B cell (primary cell): Measurements from ENCODE around the gene METTL21C. TPM values are rescaled to one million over a fixed set of nuclear protein-coding genes. Genes with fewer than 3 reads are reported as not detected.

ENCODE experiments used
- ATAC-seq: fragments of 200-7000 bp; cut with Tn5 transposase; one replicate; pipeline ENCODE4 v1.10.0; 2021; ENCODE audit warnings: low read depth, mild to moderate bottlenecking, moderate number of reproducible peaks, moderate library complexity
- CTCF ChIA-PET: fragments of 350-600 bp; sonication (Branson Sonifier 250); formaldehyde crosslinking; loops from one replicate; lab custom pipeline; 2021; ENCODE audit warnings: antibody characterized with exemption, inconsistent platforms; lab: Charles Lee
- POLR2A ChIA-PET: fragments of 350-600 bp; sonication (Branson Sonifier 250); formaldehyde crosslinking; loops from one replicate; lab custom pipeline; 2021; ENCODE audit warnings: antibody characterized with exemption; lab: Charles Lee
- DNase-seq: peaks from one replicate; pipeline ENCODE4 v3.0.0; 2013
- H2AFZ ChIP-seq: 2 replicates; pipeline ENCODE4 v1.6.1; 2012; ENCODE audit warnings: mild to moderate bottlenecking, low read depth, low read length; ENCODE audit not compliant: insufficient read depth, poor library complexity, severe bottlenecking
- H3K27ac ChIP-seq, 2 donors: 1 replicate in 1 of 2; 2 replicates in 1 of 2; pipeline ENCODE4 v1.5.1; 2012 to 2013; ENCODE audit warnings: low read length in 2 of 2, mild to moderate bottlenecking in 2 of 2, moderate library complexity in 1 of 2
- H3K27me3 ChIP-seq, 4 experiments: fragments of 200-600 bp in 1 of 4; sonication (generic) in 1 of 4; replicated peaks in 1 of 4; 1 replicate in 2 of 4; 2 replicates in 2 of 4; pipeline versions ENCODE4 v1.6.1 to v1.7.0; 2013 to 2016; ENCODE audit warnings: low read length in 3 of 4, mild to moderate bottlenecking in 2 of 4, mixed read lengths in 1 of 4, moderate library complexity in 1 of 4; ENCODE audit not compliant: insufficient read depth in 4 of 4, control insufficient read depth in 3 of 4; ENCODE audit errors: control extremely low read depth in 1 of 4
- H3K36me3 ChIP-seq, 2 experiments: replicated peaks in 1 of 2; 1 replicate in 1 of 2; 2 replicates in 1 of 2; pipeline versions ENCODE4 v1.6.1 to v1.7.1; 2013; ENCODE audit warnings: low read length in 1 of 2; ENCODE audit not compliant: insufficient read depth in 2 of 2, control insufficient read depth in 1 of 2; ENCODE audit errors: control extremely low read depth in 1 of 2, extremely low read depth in 1 of 2
- H3K4me1 ChIP-seq, 2 donors: fragments of 200-600 bp in 1 of 2; sonication (generic) in 1 of 2; 1 replicate in 1 of 2; 2 replicates in 1 of 2; pipeline versions ENCODE4 v1.5.1 to v1.6.1; 2013 to 2017; ENCODE audit warnings: low read length in 2 of 2; ENCODE audit not compliant: control insufficient read depth in 2 of 2, insufficient read depth in 2 of 2
- H3K4me2 ChIP-seq: replicated peaks from 2 replicates; pipeline ENCODE3; 2012; ENCODE audit warnings: mild to moderate bottlenecking, low read depth, low read length; ENCODE audit not compliant: poor library complexity, severe bottlenecking
- H3K4me3 ChIP-seq, 5 experiments: fragments of 200-600 bp in 1 of 5; sonication (generic) in 1 of 5; 1 replicate in 3 of 5; 2 replicates in 2 of 5; pipeline versions ENCODE4 v1.5.1 to v1.7.0; 2011 to 2016; ENCODE audit warnings: low read length in 4 of 5, mild to moderate bottlenecking in 4 of 5, low read depth in 2 of 5, control low read depth in 1 of 5, moderate library complexity in 1 of 5; ENCODE audit not compliant: insufficient read depth in 1 of 5; ENCODE audit errors: control extremely low read depth in 1 of 5, extremely low read depth in 1 of 5
- H3K79me2 ChIP-seq: fragments of 200-600 bp; sonication (generic); one replicate; pipeline ENCODE4 v1.6.0; 2016; ENCODE audit warnings: low read length; ENCODE audit not compliant: control insufficient read depth, insufficient read depth
- H3K9ac ChIP-seq: fragments of 200-600 bp; sonication (generic); 2 replicates; pipeline ENCODE4 v1.6.1; 2017; ENCODE audit warnings: mild to moderate bottlenecking, low read length, moderate library complexity
- H3K9me3 ChIP-seq, 3 donors: one replicate each; pipeline versions ENCODE4 v1.6.1 to v1.7.1; 2013; ENCODE audit warnings: low read length in 2 of 3; ENCODE audit not compliant: control insufficient read depth in 2 of 3, insufficient read depth in 1 of 3; ENCODE audit errors: control extremely low read depth in 1 of 3
- H4K20me1 ChIP-seq: 2 replicates; pipeline ENCODE4 v1.6.0; 2012; ENCODE audit warnings: mild to moderate bottlenecking, low read length; ENCODE audit not compliant: insufficient read depth, control insufficient read depth, poor library complexity, severe bottlenecking
- H3K27ac Mint-ChIP-seq: one replicate; pipeline ENCODE4 v1.8.0; 2021; ENCODE audit warnings: mixed read lengths
- H3K27me3 Mint-ChIP-seq: one replicate; pipeline ENCODE4 v1.8.0; 2021; ENCODE audit warnings: mixed read lengths
- H3K4me1 Mint-ChIP-seq: one replicate; pipeline ENCODE4 v1.8.0; 2021; ENCODE audit warnings: mixed read lengths
- H3K4me3 Mint-ChIP-seq: one replicate; pipeline ENCODE4 v1.8.0; 2021; ENCODE audit warnings: mixed read lengths
- H3K9me3 Mint-ChIP-seq: one replicate; pipeline ENCODE4 v1.8.0; 2022; ENCODE audit warnings: mixed read lengths; ENCODE audit not compliant: insufficient read depth
- EZH2 ChIP-seq: IDR thresholded peaks from 2 replicates; pipeline ENCODE4 v1.6.1; 2012; ENCODE audit warnings: borderline replicate concordance, low read depth, mild to moderate bottlenecking, moderate library complexity, low read length; ENCODE audit not compliant: insufficient read depth, poor library complexity, severe bottlenecking
- WGBS: methylation state at CpG from one replicate; pipeline ENCODE4 v1.1.5; 2013; ENCODE audit warnings: missing lambda C conversion rate; ENCODE audit not compliant: insufficient coverage; 5-methylcytosine and 5-hydroxymethylcytosine counted together
- intact Hi-C: fragments of 100-400 bp; cut with micrococcal nuclease; formaldehyde crosslinking; loops from one replicate; pipeline ENCODE4 v1.10.0; 2022
- polyA plus RNA-seq: library from polyadenylated mRNA; depleted of rRNA; stranded (reverse); fragments of >200 nt; gene quantifications from 2 replicates; pipeline ENCODE4 v1.2.3, GENCODE V29; 2012
- total RNA-seq, 2 donors: library from RNA; stranded (reverse); fragments of 120-200 nt in 1 of 2; gene quantifications; 1 replicate in 1 of 2; 2 replicates in 1 of 2; pipeline versions ENCODE4 v1.2.3 to v1.2.4, GENCODE V29; 2013 to 2022
- TF ChIP-seq, protein P1 (sequence below): fragments of 200-600 bp; IDR thresholded peaks from one replicate; pipeline ENCODE4 v1.8.0; 2022; ENCODE audit warnings: antibody characterized with exemption, mild to moderate bottlenecking

METTL21C gene
- total and polyA plus RNA-seq, 2 donors (not counting 1 experiment from before 2014, with no cell fraction given): not detected

DNA sequence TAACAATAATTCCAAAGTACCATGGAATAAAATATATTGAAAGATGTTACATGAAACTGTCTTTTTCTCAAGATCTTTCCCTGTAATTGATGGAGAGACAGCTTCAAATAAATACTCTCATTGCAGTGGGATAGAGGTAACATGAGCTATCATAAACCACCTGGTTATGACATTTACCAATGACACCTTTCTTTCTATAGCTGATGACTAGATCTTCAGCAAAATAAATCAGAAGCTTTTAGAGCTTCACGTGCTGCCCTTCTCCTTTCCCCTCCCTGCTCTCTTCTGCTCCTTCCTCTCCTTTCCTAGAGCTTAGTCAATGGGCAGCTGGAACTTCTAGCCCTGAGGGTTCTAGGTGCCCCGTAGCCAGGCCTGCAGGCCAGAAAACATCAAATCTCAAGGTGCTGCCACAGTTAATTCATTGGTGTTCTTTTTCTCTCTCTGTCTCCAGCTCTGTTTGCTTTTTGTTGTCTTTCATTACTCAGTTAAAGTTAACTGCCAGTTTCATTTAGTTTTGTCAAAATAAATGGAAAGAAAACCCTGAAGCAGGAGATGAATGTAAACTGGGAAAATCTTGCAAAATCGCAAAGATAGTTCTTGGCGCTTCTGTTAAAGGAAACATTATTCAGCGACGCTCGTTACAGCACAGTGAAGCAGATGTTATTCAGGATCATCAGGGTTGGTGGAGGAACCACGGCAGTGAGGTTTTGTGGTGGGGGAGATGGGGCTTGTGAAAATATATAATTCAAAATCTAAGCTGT is 8.3 kb upstream of the METTL21C start:
- no peaks in the 10 kb centered on the region for H3K79me2 ChIP-seq
- H3K27ac Mint-ChIP-seq: no peak overlapping the region
- 70% methylated on average over 8 of the region's 8 CpGs for WGBS
- ChIA-PET POLR2A (no interaction called here), CTCF (no interaction called here)
- H4K20me1 ChIP-seq: no peaks in the 10 kb centered on the region
- H3K4me2 ChIP-seq: no peak overlapping the region
- H3K9me3 ChIP-seq: peaks cover 0 to 9% (median 0%) of the 10 kb centered on the region in 3 donors
- H3K36me3 ChIP-seq: no peaks in the 10 kb centered on the region
- TF ChIP-seq, protein P1, sequence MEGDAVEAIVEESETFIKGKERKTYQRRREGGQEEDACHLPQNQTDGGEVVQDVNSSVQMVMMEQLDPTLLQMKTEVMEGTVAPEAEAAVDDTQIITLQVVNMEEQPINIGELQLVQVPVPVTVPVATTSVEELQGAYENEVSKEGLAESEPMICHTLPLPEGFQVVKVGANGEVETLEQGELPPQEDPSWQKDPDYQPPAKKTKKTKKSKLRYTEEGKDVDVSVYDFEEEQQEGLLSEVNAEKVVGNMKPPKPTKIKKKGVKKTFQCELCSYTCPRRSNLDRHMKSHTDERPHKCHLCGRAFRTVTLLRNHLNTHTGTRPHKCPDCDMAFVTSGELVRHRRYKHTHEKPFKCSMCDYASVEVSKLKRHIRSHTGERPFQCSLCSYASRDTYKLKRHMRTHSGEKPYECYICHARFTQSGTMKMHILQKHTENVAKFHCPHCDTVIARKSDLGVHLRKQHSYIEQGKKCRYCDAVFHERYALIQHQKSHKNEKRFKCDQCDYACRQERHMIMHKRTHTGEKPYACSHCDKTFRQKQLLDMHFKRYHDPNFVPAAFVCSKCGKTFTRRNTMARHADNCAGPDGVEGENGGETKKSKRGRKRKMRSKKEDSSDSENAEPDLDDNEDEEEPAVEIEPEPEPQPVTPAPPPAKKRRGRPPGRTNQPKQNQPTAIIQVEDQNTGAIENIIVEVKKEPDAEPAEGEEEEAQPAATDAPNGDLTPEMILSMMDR: no peak
- TF ChIP-seq EZH2: no peak
- no peaks in the 10 kb centered on the region for H3K4me1 Mint-ChIP-seq
- peaks cover 0 to 5% (median 0%) of the 10 kb centered on the region in 4 experiments for H3K27me3 ChIP-seq
- peaks cover 19% of the 10 kb centered on the region for H3K27me3 Mint-ChIP-seq
- DNase-seq (no peak), ATAC-seq (no peak)
- no peak overlapping the region for H3K4me3 ChIP-seq
- intact Hi-C loops: no loop called here
- H2AFZ ChIP-seq: no peak overlapping the region
- no peak overlapping the region for H3K9ac ChIP-seq
- peaks cover 4% of the 10 kb centered on the region for H3K9me3 Mint-ChIP-seq
- H3K4me3 Mint-ChIP-seq: no peak overlapping the region
- no peak overlapping the region for H3K27ac ChIP-seq
- no peaks in the 10 kb centered on the region for H3K4me1 ChIP-seq

DNA sequence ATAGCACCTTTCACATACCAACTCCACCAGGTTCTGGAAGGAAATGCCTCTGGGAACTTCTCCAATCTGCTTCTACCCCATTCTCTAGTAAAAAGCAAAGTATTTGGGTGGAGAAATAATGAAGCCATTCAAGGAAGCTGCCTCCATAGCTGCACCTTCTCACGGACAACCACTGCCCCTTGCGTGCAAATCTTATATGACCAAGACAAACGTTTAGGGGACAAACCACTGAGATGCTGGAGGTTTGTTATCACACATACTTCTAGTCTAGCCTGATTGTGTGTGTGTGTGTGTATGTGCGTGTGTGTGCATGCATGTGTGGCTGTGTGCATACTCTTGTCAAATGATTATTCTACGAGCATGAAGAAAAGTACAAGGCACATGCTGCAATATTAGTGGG is 6.5 kb upstream of the METTL21C start:
- Mint-ChIP-seq H3K27ac (no peak overlapping the region), H3K4me3 (no peak overlapping the region), H3K27me3 (peaks cover 27% of the 10 kb centered on the region), H3K4me1 (no peaks in the 10 kb centered on the region), H3K9me3 (peaks cover 4% of the 10 kb centered on the region)
- CTCF ChIA-PET: no interaction called here
- DNase-seq: no peak
- Histone ChIP-seq H3K36me3 (no peaks in the 10 kb centered on the region), H3K79me2 (no peaks in the 10 kb centered on the region), H3K27me3 (peaks cover 0 to 5% (median 0%) of the 10 kb centered on the region in 4 experiments), H3K4me1 (no peaks in the 10 kb centered on the region), H3K4me3 (no peak overlapping the region), H4K20me1 (no peaks in the 10 kb centered on the region), H2AFZ (no peak overlapping the region), H3K27ac (no peak overlapping the region), H3K9ac (no peak overlapping the region), H3K4me2 (no peak overlapping the region), H3K9me3 (peaks cover 0 to 9% (median 0%) of the 10 kb centered on the region in 3 donors)
- TF ChIP-seq EZH2: no peak
- TF ChIP-seq, protein P1: no peak
- WGBS: 83% methylated on average over 2 of the region's 5 CpGs
- POLR2A ChIA-PET: no interaction called here
- intact Hi-C loops: no loop called here
- no peak for ATAC-seq
